Karpas-422 (cell line): Measurements from ENCODE around the gene TPTE2. TPM values are rescaled to one million over a fixed set of nuclear protein-coding genes. Genes with fewer than 3 reads are reported as not detected.
A peak's percentile ranks its signal among the peaks of the same experiment; 100 is the strongest.
"Not testable (repeated sequence)": the region's sequence is repeated elsewhere in the genome, so short reads cannot be mapped to it uniquely, and the experiment has no call there.

Experiments used
- DNase-seq: peaks from one replicate; pipeline ENCODE4 v3.0.0-alpha.2; 2015
- H2AFZ ChIP-seq: fragments of 200-600 bp; sonication (generic); 2 replicates; pipeline ENCODE4 v1.6.1; 2014; ENCODE audit warnings: antibody characterized with exemption, low read length, mixed read lengths
- H3K27ac ChIP-seq: fragments of 200-600 bp; sonication (generic); 2 replicates; pipeline ENCODE4 v1.5.1; 2014; ENCODE audit warnings: mild to moderate bottlenecking, low read length, moderate library complexity
- H3K27me3 ChIP-seq: fragments of 200-600 bp; sonication (generic); 2 replicates; pipeline ENCODE4 v1.6.1; 2014; ENCODE audit warnings: low read length, mixed read lengths
- H3K36me3 ChIP-seq: fragments of 200-600 bp; sonication (generic); 2 replicates; pipeline ENCODE4 v1.6.1; 2014; ENCODE audit warnings: low read length, mixed read lengths; ENCODE audit not compliant: insufficient read depth
- H3K4me1 ChIP-seq: fragments of 200-600 bp; sonication (generic); 2 replicates; pipeline ENCODE4 v1.6.1; 2014; ENCODE audit warnings: mild to moderate bottlenecking, low read length, mixed read lengths
- H3K4me2 ChIP-seq: fragments of 200-600 bp; sonication (generic); 2 replicates; pipeline ENCODE4 v1.6.1; 2014; ENCODE audit warnings: low read length, low read depth, mild to moderate bottlenecking; ENCODE audit not compliant: poor library complexity, severe bottlenecking
- H3K4me3 ChIP-seq: fragments of 200-600 bp; sonication (generic); 2 replicates; pipeline ENCODE4 v1.5.1; 2014; ENCODE audit warnings: mild to moderate bottlenecking, antibody characterized with exemption, low read length, mixed read lengths
- H3K79me2 ChIP-seq: fragments of 200-600 bp; sonication (generic); 2 replicates; pipeline ENCODE4 v1.6.1; 2014; ENCODE audit warnings: mild to moderate bottlenecking, low read length, mixed read lengths
- H3K9ac ChIP-seq: fragments of 200-600 bp; sonication (generic); 2 replicates; pipeline ENCODE4 v1.6.0; 2014; ENCODE audit warnings: low read length
- H3K9me2 ChIP-seq: fragments of 200-600 bp; sonication (generic), shearing (Covaris generic); replicated peaks from 2 replicates; pipeline ENCODE4 v1.6.0; 2014; ENCODE audit warnings: mild to moderate bottlenecking, low read length, moderate library complexity; ENCODE audit not compliant: insufficient read depth
- H3K9me3 ChIP-seq: fragments of 300-700, 200-600 bp; sonication (generic); 2 replicates; pipeline ENCODE4 v1.6.1; 2014; ENCODE audit warnings: low read length, mixed read lengths
- H4K20me1 ChIP-seq: fragments of 200-600 bp; sonication (generic); 2 replicates; pipeline ENCODE4 v1.6.1; 2014; ENCODE audit warnings: mild to moderate bottlenecking, antibody characterized with exemption, low read length, low read depth; ENCODE audit not compliant: insufficient read depth
- total RNA-seq: library from RNA; depleted of rRNA; stranded (reverse); fragments of >200 nt; shearing (Covaris generic); gene quantifications from 2 replicates; pipeline ENCODE4 v1.2.3, GENCODE V29; 2014; ENCODE audit warnings: low replicate concordance

TPTE2 gene
- total RNA-seq, 1 experiment from 2014 or later, result 0.34 TPM

DNA sequence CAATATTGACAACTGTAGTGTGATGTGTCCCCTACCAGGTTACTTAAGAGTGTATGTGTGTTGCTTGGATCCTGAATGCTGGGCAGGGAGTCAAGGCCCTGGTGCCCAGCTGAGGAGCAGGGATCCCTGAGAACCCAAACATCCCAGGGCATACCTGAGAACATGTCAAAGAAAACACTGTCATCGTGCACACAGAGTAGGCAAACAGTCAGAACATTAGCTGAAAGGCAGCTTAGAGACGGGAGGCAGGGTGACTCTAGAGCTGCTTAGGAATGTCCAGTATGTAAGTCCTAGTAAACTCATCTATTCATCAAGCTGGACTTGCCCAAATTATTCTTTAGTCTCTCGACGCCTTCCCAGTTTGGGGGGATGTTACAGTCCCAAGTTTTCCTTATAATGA, 4.0 kb downstream of the TPTE2 start:
- H3K27me3 ChIP-seq, H3K9me2 ChIP-seq, H3K4me2 ChIP-seq, DNase-seq, H3K79me2 ChIP-seq, H3K4me1 ChIP-seq, H3K27ac ChIP-seq, H3K4me3 ChIP-seq, H3K9ac ChIP-seq, H2AFZ ChIP-seq, H3K9me3 ChIP-seq, H3K36me3 ChIP-seq, H4K20me1 ChIP-seq: not testable (repeated sequence)

DNA sequence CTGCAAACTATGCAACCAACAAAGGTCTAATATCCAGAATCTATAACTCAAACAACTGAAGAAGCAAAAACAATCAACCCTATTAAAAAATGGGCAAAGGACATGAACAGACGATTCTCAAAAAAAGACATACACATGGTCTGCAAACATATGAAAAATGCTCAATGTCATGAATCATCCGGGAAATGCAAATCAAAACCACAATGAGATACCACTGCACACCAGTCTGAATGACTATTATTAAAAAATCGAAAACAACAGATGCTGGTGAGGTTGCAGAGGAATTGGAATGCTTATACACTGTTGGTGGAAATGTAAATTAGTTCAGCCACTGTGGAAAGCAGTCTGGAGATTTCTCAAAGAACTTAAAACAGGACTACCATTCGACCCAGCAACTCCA, 12.1 kb downstream of the TPTE2 start:
- H3K9ac ChIP-seq, H4K20me1 ChIP-seq, H3K9me2 ChIP-seq, H3K4me2 ChIP-seq, H3K27ac ChIP-seq, H3K4me1 ChIP-seq, H3K36me3 ChIP-seq, H3K27me3 ChIP-seq, H3K9me3 ChIP-seq, H3K4me3 ChIP-seq, DNase-seq, H3K79me2 ChIP-seq, H2AFZ ChIP-seq: not testable (repeated sequence)

DNA sequence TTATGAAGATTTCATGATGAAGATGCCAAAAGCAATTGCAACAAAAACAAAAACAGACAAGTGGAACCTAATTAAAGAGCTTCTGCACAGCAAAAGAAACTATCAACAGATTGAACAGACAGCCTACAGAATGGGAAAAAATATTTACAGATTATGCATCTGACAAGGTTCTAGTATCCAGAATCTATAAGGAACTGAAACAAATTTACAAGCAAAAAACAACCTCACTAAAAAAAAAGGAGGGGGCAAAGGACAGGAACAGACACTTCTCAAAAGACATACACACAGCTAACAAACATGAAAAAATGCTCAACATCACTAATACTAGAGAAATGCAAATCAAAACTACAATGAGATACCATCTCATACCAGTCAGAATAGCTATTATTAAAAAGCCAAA, 35.7 kb downstream of the TPTE2 start:
- not testable (repeated sequence) for H3K4me1 ChIP-seq, H4K20me1 ChIP-seq, H3K36me3 ChIP-seq, H3K9me3 ChIP-seq, H3K9me2 ChIP-seq, H3K27me3 ChIP-seq, H3K4me2 ChIP-seq, H3K9ac ChIP-seq, DNase-seq, H2AFZ ChIP-seq, H3K79me2 ChIP-seq, H3K27ac ChIP-seq, H3K4me3 ChIP-seq

DNA sequence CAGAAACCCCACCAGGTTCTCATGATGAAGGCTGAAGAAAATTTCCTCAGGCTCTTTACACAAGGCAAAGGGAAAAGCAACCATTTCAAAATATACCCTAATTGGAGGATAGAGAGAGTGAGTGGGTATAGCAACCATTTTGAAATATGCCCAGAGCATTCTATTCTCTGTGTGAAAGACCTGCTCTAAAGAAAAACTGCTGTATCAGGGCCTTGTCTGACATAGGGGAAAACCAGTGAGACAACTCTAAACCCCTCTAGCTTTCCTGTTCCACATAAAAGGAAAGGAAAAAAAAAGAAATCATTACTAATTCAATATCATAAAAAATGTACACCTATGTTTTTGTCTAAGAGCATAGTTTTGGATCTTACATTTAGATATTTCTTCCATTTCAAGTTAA, 42.3 kb downstream of the TPTE2 start:
- Histone ChIP-seq H3K9me2 (no peaks in the 10 kb centered on the region), H3K36me3 (no peaks in the 10 kb centered on the region), H2AFZ (no peak overlapping the region), H3K27ac (no peak overlapping the region), H3K4me2 (no peak overlapping the region), H3K79me2 (no peaks in the 10 kb centered on the region), H3K27me3 (no peaks in the 10 kb centered on the region), H4K20me1 (no peaks in the 10 kb centered on the region), H3K4me3 (no peak overlapping the region), H3K9me3 (no peaks in the 10 kb centered on the region), H3K9ac (no peak overlapping the region), H3K4me1 (no peaks in the 10 kb centered on the region)
- no peak for DNase-seq

DNA sequence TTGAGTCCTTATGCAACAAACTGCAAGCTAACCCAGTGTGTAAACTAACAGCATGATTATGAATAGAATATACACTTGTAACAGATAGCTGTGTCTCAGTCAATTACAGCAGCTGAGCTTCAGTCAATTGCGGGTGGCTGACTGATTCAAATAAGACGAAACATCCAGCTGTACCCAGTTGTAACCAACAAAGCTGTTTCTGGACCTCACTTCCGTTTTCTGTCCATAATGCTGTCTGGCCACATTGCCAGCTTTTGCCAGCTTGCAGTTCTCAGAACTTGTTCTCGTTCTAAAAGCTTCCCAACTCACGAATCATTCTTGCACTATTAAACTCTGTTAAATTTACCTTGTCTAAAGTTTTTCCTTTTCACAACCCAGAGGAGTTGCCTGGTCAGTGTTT, 53.7 kb downstream of the TPTE2 start:
- H3K79me2 ChIP-seq, H3K9ac ChIP-seq, H3K4me1 ChIP-seq, H3K9me2 ChIP-seq, H3K27ac ChIP-seq, H2AFZ ChIP-seq, H3K4me3 ChIP-seq, H3K27me3 ChIP-seq, H4K20me1 ChIP-seq, H3K9me3 ChIP-seq, H3K36me3 ChIP-seq, H3K4me2 ChIP-seq, DNase-seq: not testable (repeated sequence)

DNA sequence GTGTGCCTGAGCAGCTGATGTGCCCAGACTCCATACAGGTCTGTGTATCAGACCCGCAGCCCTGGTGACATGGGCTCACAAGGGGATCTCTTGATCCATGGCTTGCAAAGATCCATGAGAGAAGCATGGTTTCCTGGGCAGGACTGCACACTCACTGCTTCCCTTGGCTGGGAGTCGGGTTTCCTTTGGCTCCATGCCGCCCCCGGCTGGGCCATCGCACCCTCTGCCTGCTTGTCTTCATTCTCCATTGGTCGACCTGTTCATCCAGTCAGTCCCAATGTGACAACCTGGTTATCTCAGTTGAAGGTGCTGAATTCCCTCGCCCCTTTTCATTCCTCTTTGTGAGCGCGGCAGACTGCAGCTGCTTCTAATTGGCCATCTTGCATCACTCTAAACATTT, 101.2 kb downstream of the TPTE2 start:
- H3K27me3 ChIP-seq, H3K36me3 ChIP-seq, H3K4me2 ChIP-seq, H4K20me1 ChIP-seq, H3K9ac ChIP-seq, H3K79me2 ChIP-seq, H3K4me3 ChIP-seq, H2AFZ ChIP-seq, H3K9me2 ChIP-seq, H3K4me1 ChIP-seq, DNase-seq, H3K27ac ChIP-seq, H3K9me3 ChIP-seq: not testable (repeated sequence)

DNA sequence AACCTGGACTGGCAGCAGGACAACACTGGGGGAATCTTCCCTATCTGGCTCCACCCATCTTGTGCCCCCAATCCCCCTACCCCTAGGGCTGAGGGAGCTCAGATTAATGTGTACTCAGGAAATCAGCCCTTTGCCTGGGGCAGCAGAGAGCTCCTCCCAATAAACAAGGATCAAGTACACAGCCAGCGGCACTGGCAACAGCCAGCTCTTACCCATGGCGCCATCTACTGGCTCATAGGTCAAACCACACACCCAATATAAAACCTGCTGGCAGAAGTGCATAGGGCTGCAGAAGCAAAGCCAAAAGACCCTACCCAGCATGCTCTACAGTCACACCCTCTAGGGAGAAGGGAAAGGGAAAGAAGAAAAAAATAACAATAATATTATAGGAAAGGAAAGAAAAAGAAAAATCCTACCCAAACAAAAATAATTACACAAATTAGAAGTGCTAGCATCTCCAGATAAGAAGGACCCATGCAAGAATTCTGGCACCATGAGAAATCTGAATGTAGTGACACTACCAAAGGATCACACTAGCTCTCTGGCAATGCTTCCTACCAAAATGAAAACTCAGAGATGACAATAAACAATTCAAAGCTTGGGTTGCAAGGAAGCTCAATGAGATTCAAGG, 122.2 kb downstream of the TPTE2 start:
- not testable (repeated sequence) for H3K27ac ChIP-seq, H3K79me2 ChIP-seq, H3K36me3 ChIP-seq, H3K9ac ChIP-seq, H3K9me2 ChIP-seq, H3K27me3 ChIP-seq, H2AFZ ChIP-seq, H3K9me3 ChIP-seq, H4K20me1 ChIP-seq, H3K4me3 ChIP-seq, H3K4me1 ChIP-seq, H3K4me2 ChIP-seq
- peak; percentile 57 for DNase-seq

DNA sequence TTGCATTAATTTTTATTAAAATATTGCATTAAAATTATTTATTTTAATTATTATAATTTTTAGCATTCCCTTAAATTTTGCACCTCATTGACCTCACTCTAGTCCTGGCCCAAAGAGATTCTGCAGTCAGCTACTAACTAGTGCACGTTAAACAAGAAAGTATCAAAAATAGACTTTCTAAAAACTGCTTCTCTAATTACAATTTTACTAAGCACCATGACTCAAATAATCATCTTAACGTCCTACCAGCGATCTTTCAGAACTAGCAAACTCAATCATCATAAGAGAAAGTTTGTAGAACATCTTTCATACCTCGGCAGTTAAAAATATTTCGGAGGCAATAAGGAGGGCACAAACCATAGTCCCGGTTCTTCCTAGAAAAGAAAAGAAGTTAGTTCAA, 123.6 kb downstream of the TPTE2 start:
- H3K36me3 ChIP-seq, H3K27ac ChIP-seq, H3K9me2 ChIP-seq, H3K9ac ChIP-seq, H3K79me2 ChIP-seq, H3K4me1 ChIP-seq, H3K4me3 ChIP-seq, DNase-seq, H3K4me2 ChIP-seq, H3K27me3 ChIP-seq, H3K9me3 ChIP-seq, H2AFZ ChIP-seq, H4K20me1 ChIP-seq: not testable (repeated sequence)

DNA sequence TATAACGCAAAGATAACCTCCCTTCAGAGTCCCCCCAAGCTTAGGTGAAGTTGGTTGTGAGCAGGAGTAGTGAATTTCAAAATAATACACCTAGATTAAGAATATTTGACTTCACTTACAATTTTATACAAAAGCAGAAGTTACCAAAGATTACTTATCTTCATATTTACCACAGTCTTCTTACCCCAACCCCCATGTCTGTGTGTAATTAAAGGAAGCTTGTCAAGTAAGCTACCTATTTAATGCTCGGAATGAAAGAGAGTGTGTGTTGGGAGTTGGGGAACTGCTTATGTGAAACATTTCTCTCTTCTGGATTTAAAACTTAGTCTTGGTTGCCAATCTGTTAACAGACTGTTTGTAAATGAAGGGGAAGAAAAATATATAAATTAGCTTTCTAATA, 139.1 kb downstream of the TPTE2 start:
- H3K36me3 ChIP-seq, H3K4me3 ChIP-seq, H4K20me1 ChIP-seq, H3K79me2 ChIP-seq, H3K9ac ChIP-seq, H2AFZ ChIP-seq, H3K27ac ChIP-seq, DNase-seq, H3K27me3 ChIP-seq, H3K9me2 ChIP-seq, H3K4me2 ChIP-seq, H3K4me1 ChIP-seq, H3K9me3 ChIP-seq: not testable (repeated sequence)
